ENCODE measurements around the gene FLNB.

FLNB gene

DNA sequence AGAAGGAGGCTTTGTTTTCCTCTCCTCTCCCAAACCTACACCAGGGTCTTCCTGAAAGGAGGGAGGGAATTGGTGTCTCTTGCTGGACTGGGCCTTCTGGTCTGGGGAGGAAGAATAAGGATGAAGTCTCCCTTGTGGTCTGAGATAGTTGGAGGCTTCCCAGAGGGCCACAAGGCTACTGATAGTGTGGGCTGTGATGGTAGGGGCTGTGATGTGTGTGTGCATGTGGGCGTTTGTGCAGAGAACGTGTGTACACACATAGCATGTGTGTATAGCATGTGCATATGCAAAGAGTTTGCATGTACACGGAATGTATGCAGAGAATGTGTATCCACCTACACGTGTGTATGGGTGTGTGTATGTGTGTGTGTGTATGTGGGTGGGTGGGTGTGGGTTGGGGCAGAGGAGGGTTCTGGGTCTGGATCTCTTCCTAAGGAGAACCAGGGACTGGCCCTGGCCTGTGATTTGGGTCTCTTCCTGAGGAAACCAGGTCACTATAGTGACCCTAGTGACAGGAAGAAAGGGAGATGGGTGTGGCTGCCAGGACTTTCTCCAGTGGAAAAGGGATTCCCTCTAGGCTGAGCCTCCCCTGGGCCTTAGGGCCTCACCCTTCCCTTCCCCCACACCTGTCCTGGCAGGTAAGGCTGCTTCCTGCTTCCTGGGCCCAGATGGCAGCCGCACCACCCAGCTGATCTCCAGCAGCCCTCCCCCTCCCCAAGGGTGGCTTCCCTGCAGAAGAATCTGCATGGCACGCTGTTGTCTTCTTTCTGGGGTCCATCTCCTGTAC, 1.7 kb downstream of the FLNB start:
- no peak for DNase-seq

DNA sequence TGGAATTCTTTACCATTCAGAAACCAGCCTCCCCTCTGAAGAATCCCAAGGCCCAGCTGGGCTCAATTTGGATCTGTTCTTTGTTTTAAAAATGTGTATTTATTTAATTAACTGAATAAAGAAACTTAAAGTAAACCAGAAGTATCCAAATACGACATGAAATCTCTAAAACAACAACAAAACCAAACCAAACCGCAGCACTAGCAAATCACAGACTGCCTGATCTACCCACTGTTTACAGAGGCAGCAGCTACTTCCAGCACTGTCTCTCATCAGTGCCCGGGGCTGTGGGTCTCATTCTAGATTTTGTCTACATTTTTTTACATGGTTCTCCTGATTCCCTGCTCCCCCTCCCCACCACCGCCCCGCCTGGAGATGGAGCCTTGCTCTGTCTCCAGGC, 2.3 kb downstream of the FLNB start:
- no peak for DNase-seq

DNA sequence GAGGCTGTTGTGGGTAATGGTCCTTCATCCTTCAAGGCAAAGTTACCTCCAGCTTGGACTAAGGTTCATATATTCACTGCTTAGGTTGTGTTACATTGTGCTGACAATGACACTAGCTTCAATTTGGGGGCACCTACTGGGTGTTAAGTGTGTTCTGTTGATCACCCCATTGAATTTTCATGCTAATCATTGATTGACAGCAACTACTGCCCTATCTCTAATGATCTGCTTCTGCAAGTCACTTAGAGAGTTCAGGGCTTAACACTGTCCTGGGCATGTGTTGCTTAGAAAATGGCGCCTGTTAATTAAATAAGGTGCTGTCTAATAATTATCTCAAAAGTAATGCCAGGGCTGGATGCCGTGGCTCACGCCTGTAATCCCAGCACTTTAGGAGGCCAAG, 3.4 kb downstream of the FLNB start:
- DNase-seq: no peak

DNA sequence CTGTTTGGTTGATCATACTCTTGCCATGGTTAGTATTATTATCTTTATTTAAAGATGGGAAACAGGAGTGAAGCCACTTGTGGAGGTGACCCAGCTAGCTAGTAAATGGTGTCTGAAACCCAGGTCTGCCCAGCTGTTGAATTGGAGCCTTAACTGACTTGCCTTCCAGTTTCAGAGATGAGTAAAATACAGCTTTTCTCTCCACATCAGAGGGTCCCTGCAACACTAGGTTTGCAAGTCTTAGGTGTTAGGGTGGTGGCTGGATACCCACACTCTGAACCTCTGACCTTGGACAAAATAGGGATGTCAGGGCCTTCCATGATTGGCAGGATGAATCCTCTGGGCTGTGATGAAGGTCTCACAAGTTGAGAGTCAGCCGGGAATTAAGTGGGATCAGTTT, 4.1 kb downstream of the FLNB start:
- DNase-seq: no peak

DNA sequence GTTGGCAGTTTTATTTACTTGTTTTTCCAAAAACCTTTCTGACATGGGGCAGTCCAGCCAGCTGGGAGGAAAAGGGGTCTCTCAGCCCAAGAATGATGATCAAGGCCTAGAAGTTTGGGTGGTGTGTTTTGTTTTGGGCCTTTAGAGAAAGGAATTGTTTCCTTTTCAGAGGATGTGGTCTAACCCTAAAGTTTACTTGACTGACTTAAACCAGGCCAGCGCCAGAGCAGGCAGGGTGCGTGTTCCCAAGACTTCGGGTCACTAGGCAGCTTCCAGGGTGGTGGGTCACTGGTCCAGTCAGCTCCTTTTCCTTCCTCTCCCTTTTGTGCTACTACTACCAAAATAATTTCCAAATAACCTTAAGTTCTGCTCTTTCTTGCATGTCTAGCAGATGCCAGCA, 4.9 kb downstream of the FLNB start:
- peak in 1 of 5 experiments; percentile 51 for DNase-seq

- DNase-seq: no peak
Measured at GRCh38 chr3:58013973-58014649, 5.9 kb downstream of the FLNB start.

- DNase-seq: no peak
Measured at GRCh38 chr3:58015520-58015915, 7.3 kb downstream of the FLNB start.

GRCh38 chr3:58016710-58017109, 8.5 kb downstream of the FLNB start:
- DNase-seq: no peak

DNA sequence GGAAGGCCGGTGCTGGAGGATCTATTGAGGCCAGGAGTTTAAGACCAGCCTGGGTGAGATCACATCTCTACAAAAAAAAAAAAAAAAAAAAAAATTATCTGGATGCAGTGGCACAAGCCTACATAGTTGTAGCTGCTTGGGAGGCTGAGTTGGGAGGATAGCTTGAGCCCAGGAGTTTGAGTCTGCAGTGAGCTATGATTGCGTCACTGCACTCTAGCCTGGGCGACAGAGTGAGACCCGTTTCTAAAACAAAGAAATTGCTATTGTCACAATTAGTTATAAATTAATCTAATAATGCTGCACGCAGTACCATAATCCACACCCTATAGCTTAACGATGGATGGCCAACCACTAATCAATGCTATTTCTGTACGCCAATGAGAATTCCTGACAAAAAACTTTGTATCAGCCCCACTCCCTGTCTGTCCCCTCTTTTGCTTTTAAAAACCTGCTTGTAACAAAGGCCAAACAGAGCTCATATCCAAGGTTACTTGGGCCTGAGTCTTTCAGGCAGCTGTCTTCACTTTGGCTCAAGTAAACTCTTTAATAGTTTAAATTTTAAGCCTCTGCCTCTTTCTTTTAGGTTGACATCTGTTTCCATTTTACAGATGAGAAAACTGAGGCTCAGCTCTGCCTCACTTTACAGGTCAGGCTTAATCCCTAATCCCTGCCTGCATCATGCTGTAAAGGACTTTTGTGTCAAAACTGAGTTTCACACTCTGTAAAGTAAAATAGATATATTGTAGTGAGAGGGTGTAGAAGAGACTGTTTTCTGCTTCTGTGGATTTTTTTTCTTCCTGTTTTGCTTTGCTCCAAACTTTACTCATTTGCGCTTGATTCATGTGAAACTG, 10.9 kb downstream of the FLNB start:
- no peak for DNase-seq

- DNase-seq: no peak
Measured at GRCh38 chr3:58020783-58021071, 12.5 kb downstream of the FLNB start.

- no peak for DNase-seq
Measured at GRCh38 chr3:58021072-58021959, 13.1 kb downstream of the FLNB start.

DNA sequence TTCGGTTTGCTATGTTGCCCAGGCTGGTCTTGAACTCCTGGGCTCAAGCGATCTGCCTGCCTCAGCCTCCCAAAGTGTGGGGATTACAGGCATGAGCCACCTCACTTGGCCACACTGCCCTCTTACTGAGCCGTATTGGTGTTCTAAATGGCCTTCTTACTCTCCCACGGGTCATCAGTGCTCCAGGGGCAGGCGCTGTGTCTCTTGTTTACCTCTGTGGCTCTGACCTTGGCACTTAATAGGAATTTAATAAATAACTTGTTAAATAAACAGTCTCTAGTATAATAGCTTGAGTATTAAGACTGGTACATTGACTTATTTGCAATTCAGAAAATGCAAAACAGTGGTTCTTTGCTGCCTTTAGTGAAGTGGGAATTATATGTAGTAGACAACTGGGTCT, 13.7 kb downstream of the FLNB start:
- DNase-seq: no peak

GRCh38 chr3:58022490-58022889, 14.3 kb downstream of the FLNB start:
- DNase-seq: peak in 1 of 5 experiments; percentile 48

DNA sequence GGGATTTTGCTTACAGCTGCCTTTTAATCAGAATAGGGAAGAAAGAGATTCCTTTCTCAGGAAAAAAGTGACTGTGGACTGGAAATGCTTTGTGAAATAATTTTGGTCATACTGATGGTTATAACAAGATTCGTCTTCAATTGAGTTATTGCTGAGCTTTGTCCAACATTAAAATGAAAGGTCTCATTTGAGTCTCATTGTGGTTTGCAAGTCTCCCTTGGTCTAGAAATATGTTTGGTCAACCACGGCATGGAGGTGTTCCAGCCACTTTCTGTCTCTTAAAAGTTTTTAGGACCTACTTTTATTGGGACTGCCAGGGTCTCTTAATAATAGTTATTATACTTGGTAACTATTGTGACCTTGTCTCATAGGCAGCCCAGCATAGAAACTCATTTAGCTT, 15.3 kb downstream of the FLNB start:
- DNase-seq: no peak

- no peak for DNase-seq
Measured at GRCh38 chr3:58025406-58025805, 17.2 kb downstream of the FLNB start.

- DNase-seq: no peak
Measured at GRCh38 chr3:58025837-58026569, 17.8 kb downstream of the FLNB start.

GRCh38 chr3:58026598-58026997, 18.4 kb downstream of the FLNB start:
- DNase-seq: no peak

DNA sequence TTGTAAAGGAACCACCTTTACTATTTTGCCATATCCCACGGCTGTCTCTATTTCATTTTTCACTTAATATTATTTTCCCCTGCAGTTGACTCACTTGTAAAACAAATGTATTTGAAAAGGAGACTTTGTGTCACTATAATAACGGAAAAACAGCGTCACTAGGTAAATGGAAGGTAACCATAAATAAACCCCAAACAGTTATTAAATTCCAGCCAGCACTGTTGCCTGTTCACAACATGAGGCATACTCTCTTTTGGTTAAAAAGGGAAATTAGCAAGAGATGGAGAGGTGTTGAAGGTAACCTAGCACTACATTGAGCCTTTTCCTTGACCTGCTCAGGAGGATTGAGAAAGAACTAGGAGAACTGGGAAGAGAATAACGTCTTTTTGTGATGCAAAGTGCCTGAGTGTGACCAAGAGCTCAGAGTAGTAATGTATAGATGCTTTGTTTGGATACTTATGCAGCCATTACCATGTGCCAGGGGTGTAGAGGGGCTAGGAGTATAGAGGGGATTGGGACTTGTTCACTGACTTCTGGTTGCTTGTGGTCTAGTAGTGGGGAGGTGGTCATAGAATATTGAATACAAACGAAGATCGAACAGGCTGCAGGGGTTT, 19.6 kb downstream of the FLNB start:
- no peak for DNase-seq

DNA sequence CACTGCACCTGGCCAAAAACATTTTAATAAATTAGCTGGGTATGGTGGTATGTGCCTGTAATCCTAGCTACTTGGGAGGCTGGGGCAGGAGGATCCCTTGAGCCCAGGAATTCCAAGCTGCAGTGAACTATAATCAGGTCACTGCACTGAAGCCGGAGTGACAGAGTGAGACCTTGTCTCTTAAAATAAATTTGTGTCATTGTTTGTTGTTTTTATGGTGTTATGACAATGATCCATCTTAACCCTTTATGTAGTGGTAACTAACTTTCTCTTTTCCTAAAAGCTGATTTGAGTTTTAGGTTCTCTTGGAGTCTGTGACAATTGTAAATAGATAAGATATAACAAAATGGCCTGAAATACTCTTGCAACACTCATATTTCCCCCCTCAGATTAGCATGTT, 20.7 kb downstream of the FLNB start:
- no peak for DNase-seq

GRCh38 chr3:58029842-58030584, 21.8 kb downstream of the FLNB start:
- DNase-seq: no peak

- DNase-seq: no peak
Measured at GRCh38 chr3:58032186-58032585, 24.0 kb downstream of the FLNB start.
